HepG2 (cell line): ENCODE data around the gene MN1.

ENCODE experiments used
- GATAD2A ChIP-seq: IDR thresholded peaks from 2 replicates; pipeline ENCODE4 v1.6.1; 2016
- HNF4G ChIP-seq, 2 experiments: sonication (generic) in 1 of 2; formaldehyde crosslinking in 1 of 2; IDR thresholded peaks; 2 replicates each; pipeline versions ENCODE4 v1.4.0 to v1.6.1; 2011 to 2020; ENCODE audit warnings: borderline replicate concordance in 2 of 2, low read depth in 2 of 2, mild to moderate bottlenecking in 2 of 2, low read length in 1 of 2, missing genetic modification reagents in 1 of 2, moderate library complexity in 1 of 2
- KMT2B ChIP-seq: IDR thresholded peaks from 2 replicates; pipeline ENCODE4 v1.6.1; 2016; ENCODE audit warnings: missing genetic modification reagents, missing compliant biosample characterization
- POLR2A ChIP-seq, 2 experiments: IDR thresholded peaks; 2 replicates each; pipeline ENCODE4 v1.6.1; 2011; ENCODE audit warnings: low read depth in 2 of 2, low read length in 2 of 2, mild to moderate bottlenecking in 1 of 2, moderate library complexity in 1 of 2; ENCODE audit not compliant: insufficient read depth in 1 of 2
- TBP ChIP-seq: sonication (generic); formaldehyde crosslinking; IDR thresholded peaks from 2 replicates; pipeline ENCODE4 v1.5.0; 2020; ENCODE audit warnings: missing genetic modification reagents
- ZBTB20 ChIP-seq: sonication (generic); formaldehyde crosslinking; IDR thresholded peaks from 2 replicates; pipeline ENCODE4 v1.8.1; 2023; ENCODE audit warnings: missing genetic modification reagents, low read depth, mild to moderate bottlenecking, borderline replicate concordance
- ZNF354B ChIP-seq: sonication (generic); formaldehyde crosslinking; IDR thresholded peaks from 2 replicates; pipeline ENCODE4 v1.8.0; 2022; ENCODE audit warnings: mild to moderate bottlenecking, missing genetic modification reagents
- ZNF432 ChIP-seq: sonication (generic); formaldehyde crosslinking; IDR thresholded peaks from 2 replicates; pipeline ENCODE4 v1.5.0; 2020; ENCODE audit warnings: missing genetic modification reagents, mild to moderate bottlenecking, borderline replicate concordance
- ZNF552 ChIP-seq: sonication (generic); formaldehyde crosslinking; IDR thresholded peaks from 2 replicates; pipeline ENCODE4 v1.9.0; 2022; ENCODE audit warnings: missing genetic modification reagents, mild to moderate bottlenecking, borderline replicate concordance
- ZNF850 ChIP-seq: sonication (generic); formaldehyde crosslinking; conservative IDR thresholded peaks from 2 replicates; pipeline ENCODE4 v1.9.0; 2021; ENCODE audit warnings: mild to moderate bottlenecking, missing genetic modification reagents
- TF ChIP-seq, protein P1 (sequence below): sonication (generic); formaldehyde crosslinking; IDR thresholded peaks from 2 replicates; pipeline ENCODE4 v1.5.0; 2020; ENCODE audit warnings: mild to moderate bottlenecking, missing genetic modification reagents, moderate library complexity
- TF ChIP-seq, protein P2 (sequence below), 2 experiments: fragments of 450-650 bp in 1 of 2; sonication (generic) in 1 of 2; formaldehyde crosslinking in 1 of 2; IDR thresholded peaks; 2 replicates each; pipeline versions ENCODE4 v1.6.1 to v1.8.0; 2016 to 2022; ENCODE audit warnings: antibody characterized with exemption in 1 of 2, mild to moderate bottlenecking in 1 of 2, missing genetic modification reagents in 1 of 2

DNA sequence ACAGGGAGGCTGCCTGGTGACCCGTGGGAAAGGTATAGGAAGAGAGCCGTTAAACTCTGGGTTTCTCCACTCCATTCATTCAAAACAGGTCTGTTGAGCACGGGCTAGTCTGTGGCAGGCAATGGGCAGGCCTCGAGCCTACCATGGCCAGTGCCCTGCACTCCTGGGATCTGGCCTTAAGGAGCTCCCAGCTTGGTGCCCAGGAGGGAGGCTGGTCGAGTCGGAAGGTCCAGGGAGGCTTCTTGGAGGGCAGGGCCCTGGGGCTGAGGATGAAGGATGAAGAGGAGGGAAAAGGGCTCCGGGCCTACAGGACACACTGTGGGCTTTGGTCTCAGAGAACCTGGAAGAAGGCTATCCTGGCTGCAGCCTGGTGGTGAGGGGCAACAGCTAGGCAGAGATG is 41.9 kb upstream of the MN1 start:
- TF ChIP-seq HNF4G (IDR thresholded peaks at IDR 0.05; ENCODE audit: borderline replicate concordance, low read depth, low read length) (no peak), HNF4G (CRISPR knock-in tag; IDR thresholded peaks at IDR 0.05; ENCODE audit: borderline replicate concordance, low read depth) (no peak), ZBTB20 (no peak), TBP (CRISPR knock-in tag) (no peak), POLR2A (IDR thresholded peaks at IDR 0.05; ENCODE audit: insufficient read depth in 1 of 2, low read depth in 2 of 2, low read length in 2 of 2) (no peak), ZNF354B (CRISPR knock-in tag) (no peak), GATAD2A (CRISPR knock-in tag) (no peak), KMT2B (CRISPR knock-in tag) (no peak), ZNF552 (CRISPR knock-in tag) (no peak), ZNF432 (CRISPR knock-in tag) (no peak), ZNF850 (CRISPR knock-in tag) (no peak)
- TF ChIP-seq, protein P1, sequence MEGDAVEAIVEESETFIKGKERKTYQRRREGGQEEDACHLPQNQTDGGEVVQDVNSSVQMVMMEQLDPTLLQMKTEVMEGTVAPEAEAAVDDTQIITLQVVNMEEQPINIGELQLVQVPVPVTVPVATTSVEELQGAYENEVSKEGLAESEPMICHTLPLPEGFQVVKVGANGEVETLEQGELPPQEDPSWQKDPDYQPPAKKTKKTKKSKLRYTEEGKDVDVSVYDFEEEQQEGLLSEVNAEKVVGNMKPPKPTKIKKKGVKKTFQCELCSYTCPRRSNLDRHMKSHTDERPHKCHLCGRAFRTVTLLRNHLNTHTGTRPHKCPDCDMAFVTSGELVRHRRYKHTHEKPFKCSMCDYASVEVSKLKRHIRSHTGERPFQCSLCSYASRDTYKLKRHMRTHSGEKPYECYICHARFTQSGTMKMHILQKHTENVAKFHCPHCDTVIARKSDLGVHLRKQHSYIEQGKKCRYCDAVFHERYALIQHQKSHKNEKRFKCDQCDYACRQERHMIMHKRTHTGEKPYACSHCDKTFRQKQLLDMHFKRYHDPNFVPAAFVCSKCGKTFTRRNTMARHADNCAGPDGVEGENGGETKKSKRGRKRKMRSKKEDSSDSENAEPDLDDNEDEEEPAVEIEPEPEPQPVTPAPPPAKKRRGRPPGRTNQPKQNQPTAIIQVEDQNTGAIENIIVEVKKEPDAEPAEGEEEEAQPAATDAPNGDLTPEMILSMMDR (CRISPR knock-in tag) = no peak
- TF ChIP-seq, protein P2, sequence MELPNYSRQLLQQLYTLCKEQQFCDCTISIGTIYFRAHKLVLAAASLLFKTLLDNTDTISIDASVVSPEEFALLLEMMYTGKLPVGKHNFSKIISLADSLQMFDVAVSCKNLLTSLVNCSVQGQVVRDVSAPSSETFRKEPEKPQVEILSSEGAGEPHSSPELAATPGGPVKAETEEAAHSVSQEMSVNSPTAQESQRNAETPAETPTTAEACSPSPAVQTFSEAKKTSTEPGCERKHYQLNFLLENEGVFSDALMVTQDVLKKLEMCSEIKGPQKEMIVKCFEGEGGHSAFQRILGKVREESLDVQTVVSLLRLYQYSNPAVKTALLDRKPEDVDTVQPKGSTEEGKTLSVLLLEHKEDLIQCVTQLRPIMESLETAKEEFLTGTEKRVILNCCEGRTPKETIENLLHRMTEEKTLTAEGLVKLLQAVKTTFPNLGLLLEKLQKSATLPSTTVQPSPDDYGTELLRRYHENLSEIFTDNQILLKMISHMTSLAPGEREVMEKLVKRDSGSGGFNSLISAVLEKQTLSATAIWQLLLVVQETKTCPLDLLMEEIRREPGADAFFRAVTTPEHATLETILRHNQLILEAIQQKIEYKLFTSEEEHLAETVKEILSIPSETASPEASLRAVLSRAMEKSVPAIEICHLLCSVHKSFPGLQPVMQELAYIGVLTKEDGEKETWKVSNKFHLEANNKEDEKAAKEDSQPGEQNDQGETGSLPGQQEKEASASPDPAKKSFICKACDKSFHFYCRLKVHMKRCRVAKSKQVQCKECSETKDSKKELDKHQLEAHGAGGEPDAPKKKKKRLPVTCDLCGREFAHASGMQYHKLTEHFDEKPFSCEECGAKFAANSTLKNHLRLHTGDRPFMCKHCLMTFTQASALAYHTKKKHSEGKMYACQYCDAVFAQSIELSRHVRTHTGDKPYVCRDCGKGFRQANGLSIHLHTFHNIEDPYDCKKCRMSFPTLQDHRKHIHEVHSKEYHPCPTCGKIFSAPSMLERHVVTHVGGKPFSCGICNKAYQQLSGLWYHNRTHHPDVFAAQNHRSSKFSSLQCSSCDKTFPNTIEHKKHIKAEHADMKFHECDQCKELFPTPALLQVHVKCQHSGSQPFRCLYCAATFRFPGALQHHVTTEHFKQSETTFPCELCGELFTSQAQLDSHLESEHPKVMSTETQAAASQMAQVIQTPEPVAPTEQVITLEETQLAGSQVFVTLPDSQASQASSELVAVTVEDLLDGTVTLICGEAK (IDR thresholded peaks at IDR 0.05) = no peak
- TF ChIP-seq, protein P2 (CRISPR knock-in tag; IDR thresholded peaks at IDR 0.05) = no peak
